Measurements from ENCODE around the gene SLC39A11.

DNA sequence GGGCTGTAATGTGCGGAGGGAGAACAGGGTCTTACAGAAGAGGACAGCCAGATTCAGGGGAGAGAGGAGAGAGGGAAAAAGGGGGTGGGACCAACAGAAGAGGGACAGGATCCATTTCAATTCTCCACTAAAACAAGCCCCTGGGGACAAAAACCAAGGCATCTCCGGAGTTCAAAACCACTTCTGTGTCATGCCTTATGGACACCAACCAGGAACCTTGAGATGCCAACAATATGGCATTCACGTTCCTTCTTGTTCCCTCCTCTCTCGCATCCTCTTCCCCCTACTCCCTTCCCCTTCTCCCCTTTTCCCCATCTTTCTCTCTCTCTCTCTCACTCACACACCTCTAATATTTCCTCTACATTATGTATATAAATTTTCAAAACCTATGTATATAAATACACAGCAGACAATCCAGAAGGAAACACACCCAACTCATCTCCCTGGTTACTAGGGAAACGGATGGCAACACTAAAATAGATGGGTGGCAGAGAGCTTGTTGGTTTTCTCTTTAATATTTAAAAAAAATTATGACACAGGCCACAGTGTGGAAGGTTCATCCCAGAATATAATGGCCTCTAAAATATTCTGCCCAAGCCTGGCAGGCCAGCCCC is 123.1 kb downstream of the SLC39A11 start:
- TF ChIP-seq, protein P1, sequence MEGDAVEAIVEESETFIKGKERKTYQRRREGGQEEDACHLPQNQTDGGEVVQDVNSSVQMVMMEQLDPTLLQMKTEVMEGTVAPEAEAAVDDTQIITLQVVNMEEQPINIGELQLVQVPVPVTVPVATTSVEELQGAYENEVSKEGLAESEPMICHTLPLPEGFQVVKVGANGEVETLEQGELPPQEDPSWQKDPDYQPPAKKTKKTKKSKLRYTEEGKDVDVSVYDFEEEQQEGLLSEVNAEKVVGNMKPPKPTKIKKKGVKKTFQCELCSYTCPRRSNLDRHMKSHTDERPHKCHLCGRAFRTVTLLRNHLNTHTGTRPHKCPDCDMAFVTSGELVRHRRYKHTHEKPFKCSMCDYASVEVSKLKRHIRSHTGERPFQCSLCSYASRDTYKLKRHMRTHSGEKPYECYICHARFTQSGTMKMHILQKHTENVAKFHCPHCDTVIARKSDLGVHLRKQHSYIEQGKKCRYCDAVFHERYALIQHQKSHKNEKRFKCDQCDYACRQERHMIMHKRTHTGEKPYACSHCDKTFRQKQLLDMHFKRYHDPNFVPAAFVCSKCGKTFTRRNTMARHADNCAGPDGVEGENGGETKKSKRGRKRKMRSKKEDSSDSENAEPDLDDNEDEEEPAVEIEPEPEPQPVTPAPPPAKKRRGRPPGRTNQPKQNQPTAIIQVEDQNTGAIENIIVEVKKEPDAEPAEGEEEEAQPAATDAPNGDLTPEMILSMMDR (IDR thresholded peaks at IDR 0.05) = no peak
- no peak for TF ChIP-seq POLR2A (IDR thresholded peaks at IDR 0.05)
